GM23338 (cell line): ENCODE data around the gene BCAS3. TPM values are rescaled to one million over a fixed set of nuclear protein-coding genes. Genes with fewer than 3 reads are reported as not detected.

Experiments
- ATAC-seq: fragments of 200-7000 bp; cut with Tn5 transposase; 3 replicates; pipeline ENCODE4 v1.9.1; 2020
- DNase-seq: peaks from one replicate; pipeline ENCODE4 v3.0.0-alpha.2; 2015; ENCODE audit warnings: low spot score
- H2AFZ ChIP-seq: fragments of 200-600 bp; sonication (generic); 2 replicates; pipeline ENCODE4 v1.8.0; 2016; ENCODE audit warnings: antibody characterized with exemption, mild to moderate bottlenecking, moderate library complexity
- H3F3A ChIP-seq: fragments of 200-600 bp; sonication (generic); replicated peaks from 2 replicates; pipeline ENCODE4 v1.8.0; 2017; ENCODE audit warnings: antibody characterized with exemption, mixed run types, low read depth
- H3K27ac ChIP-seq: fragments of 200-600 bp; sonication (generic); 2 replicates; pipeline ENCODE4 v1.6.1; 2016; ENCODE audit warnings: low read depth
- H3K27me3 ChIP-seq: fragments of 200-600 bp; sonication (generic); 2 replicates; pipeline ENCODE4 v1.8.0; 2016; ENCODE audit warnings: mild to moderate bottlenecking, mixed run types, moderate library complexity; ENCODE audit not compliant: insufficient read depth
- H3K36me3 ChIP-seq: fragments of 200-600 bp; sonication (generic); 2 replicates; pipeline ENCODE4 v1.8.0; 2016; ENCODE audit warnings: mild to moderate bottlenecking; ENCODE audit not compliant: insufficient read depth
- H3K4me1 ChIP-seq: fragments of 200-600 bp; sonication (generic); 2 replicates; pipeline ENCODE4 v1.8.0; 2016; ENCODE audit warnings: mild to moderate bottlenecking, moderate library complexity; ENCODE audit not compliant: insufficient read depth
- H3K4me2 ChIP-seq: fragments of 200-600 bp; sonication (generic); 2 replicates; pipeline ENCODE4 v1.7.1; 2017; ENCODE audit warnings: mixed run types
- H3K4me3 ChIP-seq: fragments of 200-600 bp; sonication (generic); 2 replicates; pipeline ENCODE4 v1.6.1; 2016; ENCODE audit warnings: mixed run types
- H3K79me2 ChIP-seq: fragments of 200-600 bp; sonication (generic); replicated peaks from 2 replicates; pipeline ENCODE4 v1.8.0; 2017; ENCODE audit warnings: mild to moderate bottlenecking; ENCODE audit not compliant: insufficient read depth
- H3K9me2 ChIP-seq: fragments of 200-600 bp; sonication (generic); 2 replicates; pipeline ENCODE4 v1.8.0; 2017; ENCODE audit not compliant: insufficient read depth
- H4K20me1 ChIP-seq: fragments of 200-600 bp; sonication (generic); replicated peaks from 2 replicates; pipeline ENCODE4 v1.8.0; 2017; ENCODE audit warnings: mild to moderate bottlenecking; ENCODE audit not compliant: insufficient read depth
- H3K27ac Mint-ChIP-seq: 2 replicates; pipeline ENCODE4 v1.8.0; 2020; ENCODE audit warnings: inconsistent platforms, mild to moderate bottlenecking, moderate library complexity, mixed read lengths
- H3K27me3 Mint-ChIP-seq: 3 replicates; pipeline ENCODE4 v1.8.0; 2022; ENCODE audit warnings: low read depth, mild to moderate bottlenecking, moderate library complexity, mixed read lengths, inconsistent platforms; ENCODE audit not compliant: insufficient read depth, poor library complexity
- H3K36me3 Mint-ChIP-seq: 3 replicates; pipeline ENCODE4 v1.8.0; 2021; ENCODE audit warnings: low read depth, mild to moderate bottlenecking, inconsistent platforms, moderate library complexity, mixed read lengths
- H3K4me1 Mint-ChIP-seq: 3 replicates; pipeline ENCODE4 v1.8.0; 2020; ENCODE audit warnings: mild to moderate bottlenecking, inconsistent platforms, mixed read lengths
- H3K4me3 Mint-ChIP-seq: 3 replicates; pipeline ENCODE4 v1.8.0; 2021; ENCODE audit warnings: moderate library complexity, mild to moderate bottlenecking, inconsistent platforms, mixed read lengths
- H3K9me3 Mint-ChIP-seq: 3 replicates; pipeline ENCODE4 v1.8.0; 2020; ENCODE audit warnings: moderate library complexity, mild to moderate bottlenecking, inconsistent platforms, mixed read lengths
- CREB1 ChIP-seq: fragments of 250-450 bp; sonication (Bioruptor Pico); IDR thresholded peaks from 2 replicates; pipeline ENCODE4 v1.5.0; 2020; ENCODE audit warnings: low read depth, mild to moderate bottlenecking, moderate library complexity
- CTCF ChIP-seq, 2 experiments: fragments of 200-600 bp in 1 of 2; sonication (generic) in 1 of 2; conservative IDR thresholded peaks; 2 replicates each; pipeline versions ENCODE4 v1.5.1 to v1.6.1; 2016 to 2017; ENCODE audit warnings: antibody characterized with exemption in 2 of 2, low read depth in 2 of 2, mild to moderate bottlenecking in 2 of 2, moderate library complexity in 1 of 2
- ETS1 ChIP-seq: IDR thresholded peaks from 2 replicates; pipeline ENCODE4 v1.6.1; 2016; ENCODE audit warnings: antibody characterized with exemption
- EZH2 ChIP-seq: fragments of 200-600 bp; sonication (generic); IDR thresholded peaks from one replicate; pipeline ENCODE4 v1.8.0; 2017; ENCODE audit warnings: antibody characterized with exemption, mild to moderate bottlenecking, low read depth; ENCODE audit not compliant: unreplicated experiment
- EZH2phosphoT487 ChIP-seq: fragments of 200-600 bp; sonication (generic); IDR thresholded peaks from one replicate; pipeline ENCODE4 v1.8.1; 2018; ENCODE audit warnings: antibody characterized with exemption; ENCODE audit not compliant: unreplicated experiment
- JUNB ChIP-seq: IDR thresholded peaks from one replicate; pipeline ENCODE4 v1.6.1; 2016; ENCODE audit warnings: antibody characterized with exemption; ENCODE audit not compliant: unreplicated experiment
- NANOG ChIP-seq: IDR thresholded peaks from 2 replicates; pipeline ENCODE4 v1.6.1; 2016; ENCODE audit warnings: antibody characterized with exemption, borderline replicate concordance
- POLR2AphosphoS5 ChIP-seq: IDR thresholded peaks from 2 replicates; pipeline ENCODE4 v1.6.1; 2016; ENCODE audit warnings: antibody characterized with exemption, low read depth
- REST ChIP-seq: IDR thresholded peaks from one replicate; pipeline ENCODE4 v1.6.1; 2018; ENCODE audit warnings: antibody characterized with exemption; ENCODE audit not compliant: unreplicated experiment
- STAT1 ChIP-seq: IDR thresholded peaks from one replicate; pipeline ENCODE4 v1.6.1; 2016; ENCODE audit warnings: antibody characterized with exemption; ENCODE audit not compliant: unreplicated experiment
- ZNF114 ChIP-seq: fragments of 250-450 bp; sonication (Bioruptor Pico); IDR thresholded peaks from 2 replicates; pipeline ENCODE4 v1.5.0; 2020; ENCODE audit warnings: mild to moderate bottlenecking, moderate library complexity
- ZNF331 ChIP-seq: fragments of 250-450 bp; sonication (Bioruptor Pico); IDR thresholded peaks from 2 replicates; pipeline ENCODE4 v1.5.0; 2020; ENCODE audit warnings: low read depth, mild to moderate bottlenecking, moderate library complexity
- ZNF462 ChIP-seq: fragments of 250-450 bp; sonication (Bioruptor Pico); IDR thresholded peaks from 2 replicates; pipeline ENCODE4 v1.5.0; 2020; ENCODE audit warnings: mild to moderate bottlenecking, moderate library complexity
- polyA plus RNA-seq: library from polyadenylated mRNA; unstranded; fragments of >200 nt; fragmentation: Nextera tagmentation; extraction: Ambion mirVana; gene quantifications from 2 replicates; pipeline ENCODE4 v1.2.1, GENCODE V29; 2016
- total RNA-seq: library from RNA; depleted of rRNA; stranded (reverse); fragments of >200 nt; shearing (Covaris generic); gene quantifications from 2 replicates; pipeline ENCODE4 v1.2.3, GENCODE V29; 2014

Gene BCAS3
- total and polyA plus RNA-seq, 2 experiments from 2014 or later, result 8.2 to 28.0 TPM

GRCh38 chr17:61005358-61005757, 327.7 kb downstream of the BCAS3 start:
- H3K4me3 ChIP-seq, result no peak overlapping the region
- Mint-ChIP-seq H3K4me1 (peaks cover 15% of the 10 kb centered on the region; the same call in 2 of the 3 replicates), H3K36me3 (no peaks in the 10 kb centered on the region), H3K27ac (no peak overlapping the region), H3K9me3 (no peaks in the 10 kb centered on the region; the same call in 2 of the 3 replicates), H3K27me3 (no peaks in the 10 kb centered on the region), H3K4me3 (no peak overlapping the region)
- TF ChIP-seq CREB1 (CRISPR knock-in tag) (no peak), ZNF462 (CRISPR knock-in tag) (no peak), ZNF331 (no peak), POLR2AphosphoS5 (no peak), STAT1 (no peak), ETS1 (no peak), NANOG (no peak), REST (no peak), CTCF (conservative IDR thresholded peaks at IDR 0.05; ENCODE audit: low read depth in 2 of 2) (no peak), EZH2phosphoT487 (no peak), EZH2 (no peak), JUNB (no peak), ZNF114 (CRISPR knock-in tag) (no peak)
- no peak overlapping the region for H3K27ac ChIP-seq
- H3K4me1 ChIP-seq, result peaks cover 8% of the 10 kb centered on the region; the same call in 1 of the 2 replicates
- H2AFZ ChIP-seq, result no peak overlapping the region
- DNase-seq (no peak), ATAC-seq (no peak)
- no peaks in the 10 kb centered on the region for H3K79me2 ChIP-seq
- H3K9me2 ChIP-seq, result no peaks in the 10 kb centered on the region
- H3K4me2 ChIP-seq, result no peak overlapping the region
- H4K20me1 ChIP-seq, result no peaks in the 10 kb centered on the region
- H3K27me3 ChIP-seq, result no peaks in the 10 kb centered on the region
- H3F3A ChIP-seq, result no peaks in the 10 kb centered on the region
- no peaks in the 10 kb centered on the region for H3K36me3 ChIP-seq
